Testis (tissue), 3 donors: ENCODE results near the gene SEMA4G. TPM values are rescaled to one million over a fixed set of nuclear protein-coding genes. Genes with fewer than 3 reads are reported as not detected.

ENCODE experiments used
- DNase-seq: peaks from one replicate; pipeline ENCODE4 v3.0.0-alpha.2; 2019
- H3K27ac ChIP-seq, 2 donors: fragments of 200-600 bp; sonication (generic); one replicate each; pipeline ENCODE4 v1.5.1; 2019
- H3K27me3 ChIP-seq: fragments of 200-600 bp; sonication (generic); one replicate; pipeline ENCODE4 v1.5.1; 2019
- H3K36me3 ChIP-seq: fragments of 200-600 bp; sonication (generic); one replicate; pipeline ENCODE4 v1.5.1; 2017; ENCODE audit warnings: low read depth; ENCODE audit errors: missing control alignments
- H3K4me1 ChIP-seq: fragments of 200-600 bp; sonication (generic); one replicate; pipeline ENCODE4 v1.5.1; 2019
- H3K4me3 ChIP-seq, 2 donors: fragments of 200-600 bp; sonication (generic); one replicate each; pipeline ENCODE4 v1.5.1; 2017 to 2019
- H3K9me3 ChIP-seq: fragments of 200-600 bp; sonication (generic); one replicate; pipeline ENCODE4 v1.5.1; 2017
- CTCF ChIP-seq, 3 experiments: fragments of 450-650 bp in 2 of 3; fragments of 200-600 bp in 1 of 3; sonication (generic) in 1 of 3; IDR thresholded peaks; one replicate each; pipeline ENCODE4 v1.5.1; 2016 to 2019; ENCODE audit warnings: antibody characterized with exemption in 3 of 3, mild to moderate bottlenecking in 2 of 3, moderate library complexity in 1 of 3
- POLR2A ChIP-seq: fragments of 450-650 bp; IDR thresholded peaks from one replicate; pipeline ENCODE4 v1.6.1; 2017; ENCODE audit warnings: antibody characterized with exemption, mild to moderate bottlenecking, moderate library complexity
- whole genome bisulfite sequencing, 2 donors: methylation state at CpG; one replicate each; pipeline ENCODE4 v1.1.5; 2018; 5-methylcytosine and 5-hydroxymethylcytosine counted together
- intact Hi-C: fragments of 100-400 bp; cut with DNase I; formaldehyde crosslinking; loops from one replicate; pipeline ENCODE4 v1.15.1; 2023; ENCODE audit warnings: low total_unique reads
- polyA plus RNA-seq: library from polyadenylated mRNA; stranded (reverse); fragments of 350-450 nt; fragmentation: Illumina TruSeq; extraction: RNeasy Lipid Tissue Mini Kit (QIAGEN cat#74804); gene quantifications from one replicate; pipeline ENCODE4 v1.2.3, GENCODE V29; 2014; ENCODE audit warnings: low read depth, low replicate concordance; ENCODE audit not compliant: insufficient read depth
- total RNA-seq, 2 donors: library from RNA; depleted of rRNA; stranded (reverse); fragments of >200 nt; gene quantifications; one replicate each; pipeline ENCODE4 v1.2.3, GENCODE V29; 2016

Gene SEMA4G
- total and polyA plus RNA-seq, 3 donors from 2014 or later, result 4.8 to 7.2 (median 6.2) TPM

DNA sequence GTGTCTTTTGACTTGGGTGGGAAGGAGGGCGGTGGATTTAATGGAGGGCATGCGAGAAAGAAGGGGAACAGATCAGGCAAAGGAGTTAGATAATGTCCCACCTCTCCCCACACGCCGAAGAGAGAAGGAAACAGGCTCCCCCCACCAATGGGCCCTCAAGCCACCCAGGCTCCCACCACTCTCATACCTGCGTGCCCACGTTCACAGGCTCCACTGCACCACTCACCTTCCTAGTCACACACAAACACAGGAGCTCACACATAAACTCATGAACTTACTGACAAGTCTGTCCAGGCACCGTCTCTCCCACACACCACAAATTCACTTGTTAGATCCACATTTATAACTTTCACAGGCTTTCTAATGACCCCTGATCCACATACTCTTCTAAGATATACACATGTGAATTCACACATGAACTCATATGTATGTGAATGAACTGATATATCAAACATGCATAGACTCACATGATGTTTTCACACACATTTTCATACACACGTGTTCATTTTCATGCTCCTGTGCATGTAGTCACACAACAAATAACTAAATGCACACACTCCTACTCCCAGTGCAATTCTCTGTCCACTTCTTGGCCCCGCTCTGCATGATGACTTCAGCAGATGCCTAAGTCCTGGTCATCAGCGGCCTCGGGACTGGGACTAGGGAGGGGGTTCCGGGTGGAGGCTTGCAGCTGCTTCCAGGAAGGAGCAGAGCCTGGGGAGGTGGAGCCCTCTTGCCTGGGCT lies 31.8 kb downstream of the SEMA4G start:
- TF ChIP-seq POLR2A, result no peak
- TF ChIP-seq CTCF (IDR thresholded peaks at IDR 0.05), result no peak
- Histone ChIP-seq H3K4me1 (peaks cover 35% of the 10 kb centered on the region), H3K27ac (peak overlapping the region; percentile 96 to 99), H3K27me3 (no peaks in the 10 kb centered on the region), H3K9me3 (no peaks in the 10 kb centered on the region), H3K4me3 (peak overlapping the region; percentile 76 to 97), H3K36me3 (no peaks in the 10 kb centered on the region)
- 19 to 35% methylated on average over 12 of the region's 12 CpGs for WGBS, 2 donors
- peak; percentile 92 for DNase-seq
- intact Hi-C loops, result no loop called here

DNA sequence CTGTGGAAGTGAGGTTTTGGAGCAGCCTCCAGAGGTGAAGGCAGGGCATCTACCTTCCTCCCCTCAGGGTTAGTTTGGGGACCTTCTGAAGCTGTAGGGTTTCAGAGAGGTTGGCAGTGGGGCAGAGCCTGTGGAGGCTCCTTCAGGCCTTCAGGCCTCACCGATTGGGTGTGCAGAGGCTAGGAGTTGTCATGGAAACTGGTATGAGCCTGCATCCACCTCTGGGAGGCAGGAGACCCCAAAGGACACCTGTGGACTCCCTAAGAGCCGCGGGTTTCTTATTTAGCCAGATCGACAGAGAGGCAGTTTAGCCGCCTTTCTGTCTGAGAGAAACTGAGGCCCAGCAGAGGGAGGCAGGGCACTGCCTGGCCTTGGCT lies 32.3 kb downstream of the SEMA4G start:
- no peaks in the 10 kb centered on the region for H3K36me3 ChIP-seq
- no peak for DNase-seq
- 71 to 86% methylated on average over 3 to 5 of the region's 5 CpGs for WGBS, 2 donors
- no peak overlapping the region for H3K4me3 ChIP-seq
- peak overlapping the region; percentile 96 to 99 for H3K27ac ChIP-seq
- no peaks in the 10 kb centered on the region for H3K9me3 ChIP-seq
- intact Hi-C loops, result no loop called here
- H3K4me1 ChIP-seq, result peaks cover 35% of the 10 kb centered on the region
- no peaks in the 10 kb centered on the region for H3K27me3 ChIP-seq
- TF ChIP-seq CTCF (IDR thresholded peaks at IDR 0.05) (no peak), POLR2A (no peak)

GRCh38 chr10:101002456-101002855 lies 33.2 kb downstream of the SEMA4G start:
- no peak for DNase-seq
- WGBS, 2 donors, result 80 to 86% methylated on average over 1 to 11 of the region's 11 CpGs
- intact Hi-C loops, result no loop called here
- Histone ChIP-seq H3K27me3 (no peaks in the 10 kb centered on the region), H3K4me3 (no peak overlapping the region), H3K36me3 (no peaks in the 10 kb centered on the region), H3K27ac (peak overlapping the region in 1 of 2 donors; percentile 96), H3K4me1 (peaks cover 39% of the 10 kb centered on the region), H3K9me3 (no peaks in the 10 kb centered on the region)
- TF ChIP-seq CTCF (IDR thresholded peaks at IDR 0.05) (no peak), POLR2A (no peak)

DNA sequence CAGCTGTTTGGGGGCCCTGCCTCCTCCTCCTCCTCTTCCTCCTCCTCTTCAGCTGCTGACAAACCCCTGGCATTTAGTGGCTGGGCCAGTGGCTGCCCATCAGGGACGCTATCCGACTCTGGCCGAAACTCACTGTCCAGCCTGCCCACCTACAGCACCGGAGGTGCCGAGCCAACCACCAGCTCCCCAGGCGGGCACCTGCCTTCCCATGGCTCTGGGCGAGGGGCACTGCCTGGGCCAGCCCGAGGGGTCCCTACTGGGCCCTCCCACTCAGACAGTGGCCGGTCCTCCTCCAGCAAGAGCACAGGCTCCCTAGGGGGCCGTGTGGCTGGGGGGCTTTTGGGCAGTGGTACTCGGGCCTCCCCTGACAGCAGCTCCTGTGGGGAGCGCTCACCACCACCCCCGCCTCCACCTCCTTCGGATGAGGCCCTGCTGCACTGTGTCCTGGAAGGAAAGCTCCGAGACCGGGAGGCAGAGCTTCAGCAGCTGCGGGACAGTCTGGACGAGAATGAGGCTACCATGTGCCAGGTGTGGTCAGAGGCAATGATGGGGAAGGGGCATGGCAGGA lies 34.4 kb downstream of the SEMA4G start:
- Histone ChIP-seq H3K27ac (no peak overlapping the region), H3K4me1 (peaks cover 40% of the 10 kb centered on the region), H3K4me3 (no peak overlapping the region), H3K9me3 (no peaks in the 10 kb centered on the region), H3K27me3 (no peaks in the 10 kb centered on the region), H3K36me3 (no peaks in the 10 kb centered on the region)
- intact Hi-C loops, result no loop called here
- 91 to 95% methylated on average over 4 to 18 of the region's 18 CpGs for WGBS, 2 donors
- no peak for DNase-seq
- TF ChIP-seq CTCF (IDR thresholded peaks at IDR 0.05) (no peak), POLR2A (no peak)
